SH-SY5Y (cell line): ENCODE measurements around the gene NEMP2.

Experiments
- GATA2 ChIP-seq: IDR thresholded peaks from 2 replicates; pipeline ENCODE4 v1.6.1; 2011; ENCODE audit warnings: mild to moderate bottlenecking, low read depth, low read length
- GATA3 ChIP-seq: IDR thresholded peaks from 2 replicates; pipeline ENCODE4 v1.6.1; 2011; ENCODE audit warnings: low read depth, mild to moderate bottlenecking, low read length, moderate library complexity

The NEMP2 gene, protein sequence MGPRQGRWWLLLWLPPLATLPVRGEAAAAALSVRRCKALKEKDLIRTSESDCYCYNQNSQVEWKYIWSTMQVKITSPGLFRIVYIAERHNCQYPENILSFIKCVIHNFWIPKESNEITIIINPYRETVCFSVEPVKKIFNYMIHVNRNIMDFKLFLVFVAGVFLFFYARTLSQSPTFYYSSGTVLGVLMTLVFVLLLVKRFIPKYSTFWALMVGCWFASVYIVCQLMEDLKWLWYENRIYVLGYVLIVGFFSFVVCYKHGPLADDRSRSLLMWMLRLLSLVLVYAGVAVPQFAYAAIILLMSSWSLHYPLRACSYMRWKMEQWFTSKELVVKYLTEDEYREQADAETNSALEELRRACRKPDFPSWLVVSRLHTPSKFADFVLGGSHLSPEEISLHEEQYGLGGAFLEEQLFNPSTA

DNA sequence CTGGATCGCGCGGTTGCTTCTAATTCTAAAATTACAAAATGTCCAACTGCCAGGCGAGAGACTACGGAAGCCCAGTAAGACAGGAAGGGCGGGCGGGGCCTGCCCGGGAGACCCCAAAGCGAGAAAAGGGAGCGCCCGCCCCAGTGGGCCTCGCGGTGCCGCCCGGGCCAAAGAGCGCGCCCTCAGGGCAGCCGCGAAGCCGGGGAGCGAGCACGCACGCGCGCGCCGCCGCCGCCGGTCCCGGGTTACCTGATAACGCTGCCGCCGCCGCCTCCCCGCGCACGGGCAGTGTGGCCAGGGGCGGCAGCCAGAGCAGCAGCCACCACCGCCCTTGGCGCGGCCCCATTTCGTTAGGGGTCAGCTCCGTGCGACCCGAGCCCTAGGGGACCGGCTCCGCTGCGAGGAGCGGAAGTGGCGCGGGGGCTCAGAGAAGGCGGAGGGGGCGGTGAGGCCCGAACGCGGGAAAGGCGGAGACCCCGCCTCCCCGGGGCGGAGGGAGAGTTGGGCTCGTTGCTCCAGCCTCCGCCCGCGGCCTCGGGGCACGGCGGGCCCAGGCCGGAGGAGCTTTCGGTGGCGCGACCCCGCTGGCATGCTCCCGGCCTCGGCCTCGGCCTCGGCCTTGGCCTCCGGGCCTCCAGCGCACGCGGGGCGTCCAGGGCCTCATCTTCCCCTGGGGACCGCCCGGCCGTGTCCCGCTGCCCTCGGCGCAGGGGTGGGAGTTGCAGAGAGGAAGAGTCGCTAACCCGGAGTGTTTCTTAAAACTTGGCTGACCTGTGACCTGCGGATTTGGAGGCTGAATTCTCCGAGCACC, at the start of gene NEMP2:
Gene NEMP2, minus strand, starts transcription at position 413 of the 811 bp plus-strand sequence. Its CDS starts 67 bp downstream, at position 346.
- TF ChIP-seq GATA2 (peak; percentile 43; the same call in 1 of the 2 replicates), GATA3 (no peak)

DNA sequence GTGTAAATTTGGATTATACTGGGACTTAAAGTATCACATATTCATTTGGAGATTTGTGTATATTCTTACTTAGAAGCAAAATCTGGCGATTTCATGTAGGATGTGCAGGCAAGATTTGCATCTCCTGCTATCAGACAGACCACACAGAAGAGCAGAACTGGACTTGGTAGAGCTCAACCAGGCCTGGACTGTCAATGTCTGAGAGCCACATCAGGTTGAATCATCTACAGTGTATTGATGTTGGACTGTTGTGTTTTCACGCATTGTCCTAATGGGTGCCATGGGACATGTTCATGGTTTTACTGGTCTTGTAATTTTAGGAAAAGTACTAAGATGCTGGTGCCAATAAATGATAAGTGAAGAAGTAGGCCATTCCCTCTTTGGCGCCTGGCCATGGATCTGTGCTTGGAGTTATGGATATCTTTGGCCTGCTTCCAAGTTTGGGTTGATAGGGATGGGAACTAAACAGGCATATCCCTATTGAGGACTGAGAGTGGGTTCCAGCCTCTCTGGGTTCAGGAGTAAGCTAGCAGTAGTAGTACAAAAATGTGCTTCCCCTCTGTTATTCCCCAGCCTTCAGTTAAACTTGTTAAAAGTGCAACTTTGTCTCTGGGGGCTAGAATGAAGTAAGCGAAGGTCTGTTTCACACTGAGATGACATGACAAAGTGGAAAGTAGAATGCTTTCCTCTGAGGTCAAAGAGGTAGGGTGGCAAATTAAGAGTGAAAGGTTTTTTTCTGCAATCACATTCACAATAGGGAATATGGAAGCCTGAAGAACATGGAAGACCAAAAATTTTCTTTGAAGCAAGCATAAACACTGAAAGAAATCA, 49.2 kb upstream of the NEMP2 start:
- TF ChIP-seq GATA3, result no peak
- peak; percentile 43; the same call in 1 of the 2 replicates for TF ChIP-seq GATA2

GRCh38 chr2:190582736-190583506, 48.4 kb upstream of the NEMP2 start:
- TF ChIP-seq GATA2 (no peak), GATA3 (no peak)

- TF ChIP-seq GATA2, result no peak
- no peak for TF ChIP-seq GATA3
These were observed 47.5 kb upstream of the NEMP2 start for GRCh38 chr2:190582019-190582418.

DNA sequence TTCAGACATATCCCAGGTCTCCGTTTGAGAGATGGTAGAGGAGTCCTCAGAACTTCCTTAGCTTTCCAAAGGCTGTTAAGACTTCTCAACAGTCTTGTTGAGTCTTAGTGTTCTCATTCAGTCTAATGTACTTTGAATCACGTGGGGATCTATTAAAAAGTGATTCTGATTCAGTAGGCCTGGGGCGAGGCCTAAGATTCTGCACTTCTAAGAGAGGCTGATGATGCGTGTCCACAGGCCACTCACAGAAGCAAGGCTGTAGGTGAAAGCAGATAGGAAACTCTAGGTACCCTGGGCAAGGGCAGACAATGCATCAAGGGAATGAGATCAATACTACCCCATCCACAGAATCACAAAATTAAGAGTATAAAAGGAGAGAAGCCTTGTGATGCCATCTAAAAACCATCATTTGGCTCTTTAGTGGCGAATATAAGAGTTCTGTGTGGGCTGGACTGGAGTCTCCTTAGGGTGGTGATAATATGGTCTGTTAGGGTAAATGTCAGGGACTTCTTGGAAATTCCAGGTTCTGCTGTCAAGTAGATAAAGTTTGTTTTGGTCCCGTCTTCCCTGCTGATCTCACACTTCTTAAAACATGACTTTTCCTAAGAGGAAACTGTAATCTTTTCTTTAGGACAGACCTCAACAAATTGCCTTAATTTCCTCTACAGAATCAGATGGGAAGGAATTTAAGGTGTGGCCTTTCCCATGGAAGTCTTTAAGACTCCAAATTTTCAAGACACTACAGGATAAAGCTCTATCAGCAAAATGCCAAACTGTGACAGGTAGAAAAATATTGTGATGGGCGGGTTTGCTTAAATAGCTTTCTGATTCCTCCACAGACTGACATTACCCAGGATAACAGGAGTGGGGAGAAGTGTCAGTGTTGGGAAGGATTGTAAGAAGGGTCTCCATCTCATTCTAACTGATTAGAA, 45.7 kb upstream of the NEMP2 start:
- TF ChIP-seq GATA3 (no peak), GATA2 (no peak)

- TF ChIP-seq GATA2 (no peak), GATA3 (no peak)
These were observed 44.5 kb upstream of the NEMP2 start for GRCh38 chr2:190579058-190579410.

DNA sequence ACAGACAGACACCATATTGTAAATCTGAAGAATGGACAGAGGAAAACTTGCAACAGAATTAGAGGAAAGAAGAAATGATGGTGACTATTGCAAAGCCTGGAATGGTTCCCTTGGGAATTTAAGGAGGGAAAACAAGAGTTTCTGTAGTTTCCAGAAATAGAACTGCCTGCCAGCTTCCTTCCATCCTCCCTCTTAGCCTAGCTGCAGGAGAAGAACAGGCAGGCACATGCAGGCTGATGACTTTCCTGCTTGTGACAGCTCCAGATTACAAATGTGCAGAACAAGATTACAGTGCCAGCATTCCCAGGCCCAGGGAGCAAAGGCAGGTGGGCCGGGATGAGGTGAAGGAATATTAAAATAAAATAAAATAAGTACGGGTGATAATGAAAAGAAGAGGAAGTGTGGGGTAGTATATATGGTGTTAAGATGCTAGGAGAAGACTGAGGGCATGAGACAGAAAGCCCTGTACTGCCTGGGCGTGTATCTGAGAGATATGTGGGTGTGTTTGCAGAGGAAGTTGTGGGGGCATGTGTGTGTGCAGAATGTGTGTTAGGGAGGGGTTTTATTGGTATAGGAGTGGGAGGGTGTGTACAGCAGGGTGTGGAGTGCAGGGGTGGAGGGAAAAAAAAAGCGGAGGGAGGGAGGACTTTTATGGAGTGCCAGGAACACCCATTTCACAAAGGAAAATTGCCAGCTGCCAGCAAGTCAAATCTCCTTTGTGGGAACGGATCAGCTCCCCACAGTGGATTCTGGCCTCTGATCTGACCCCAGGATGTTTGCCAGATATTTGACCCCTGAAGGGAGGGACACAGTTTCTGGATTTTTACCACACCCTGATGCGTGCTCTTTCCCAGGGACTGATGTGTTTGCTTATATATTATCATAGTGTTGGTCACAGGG, 43.9 kb upstream of the NEMP2 start:
- TF ChIP-seq GATA2 (no peak), GATA3 (no peak)

DNA sequence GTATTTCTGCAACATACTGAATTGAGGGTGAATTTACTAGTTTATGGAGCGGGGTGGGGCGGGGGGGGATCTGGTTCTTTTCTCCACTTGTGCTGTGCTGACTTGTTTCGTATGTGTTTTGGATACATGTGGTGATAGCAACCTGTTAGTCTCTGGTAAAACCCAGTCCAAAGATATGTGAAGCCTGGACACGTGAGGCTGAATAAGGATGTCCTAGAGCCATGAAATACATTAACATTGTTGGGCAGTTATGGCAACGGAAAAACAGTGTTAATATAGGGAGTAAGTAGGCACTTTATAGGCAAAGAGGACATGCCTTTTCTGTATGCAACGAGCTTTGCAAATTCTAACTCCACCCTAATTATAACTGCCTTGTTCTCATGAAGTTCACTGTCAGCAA, 42.1 kb upstream of the NEMP2 start:
- no peak for TF ChIP-seq GATA2
- no peak for TF ChIP-seq GATA3

DNA sequence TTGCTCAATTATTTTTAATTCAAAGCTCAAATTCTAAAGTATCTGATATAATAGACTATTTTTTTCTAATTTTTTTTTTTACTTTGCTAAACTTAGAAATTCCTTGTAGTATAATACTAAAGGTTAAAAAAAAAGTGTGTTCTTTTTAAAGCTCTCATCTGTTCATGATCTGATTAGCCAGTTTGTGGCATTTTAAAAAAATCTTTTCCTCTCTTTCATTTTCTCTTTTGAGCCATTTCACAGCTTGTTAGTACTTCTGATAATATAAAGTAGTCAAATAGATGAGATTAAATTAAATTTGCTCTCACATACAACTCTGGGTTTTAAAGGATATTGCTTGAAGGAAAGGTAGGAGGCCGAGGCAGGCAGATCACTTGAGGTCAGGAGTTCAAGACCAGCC, 40.7 kb upstream of the NEMP2 start:
- no peak for TF ChIP-seq GATA2
- no peak for TF ChIP-seq GATA3

DNA sequence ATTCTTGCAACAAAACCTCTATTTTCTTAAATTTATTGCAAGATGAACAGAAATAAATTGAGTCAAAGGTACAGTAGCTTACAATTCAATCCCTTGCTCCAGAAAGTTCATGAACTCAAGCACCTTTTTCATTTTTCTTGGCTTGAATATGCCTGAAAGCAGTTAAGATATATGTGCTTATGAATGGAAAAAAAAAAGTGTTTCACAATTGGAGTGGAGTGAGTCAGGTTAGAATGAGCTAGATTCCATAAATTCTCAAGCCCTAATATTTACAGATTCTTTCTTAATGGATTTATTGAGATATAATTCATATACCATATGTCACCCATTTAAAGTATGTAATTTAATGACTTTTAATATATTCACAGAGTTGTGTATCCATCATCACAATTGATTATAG, 39.6 kb upstream of the NEMP2 start:
- TF ChIP-seq GATA2, result no peak
- no peak for TF ChIP-seq GATA3

- TF ChIP-seq GATA3, result no peak
- TF ChIP-seq GATA2, result no peak
These were observed 37.7 kb upstream of the NEMP2 start for GRCh38 chr2:190572246-190572645.

GRCh38 chr2:190571686-190572085, 37.2 kb upstream of the NEMP2 start:
- TF ChIP-seq GATA3 (no peak), GATA2 (no peak)
